ENCODE data around the gene WWTR1.

The WWTR1 gene

DNA sequence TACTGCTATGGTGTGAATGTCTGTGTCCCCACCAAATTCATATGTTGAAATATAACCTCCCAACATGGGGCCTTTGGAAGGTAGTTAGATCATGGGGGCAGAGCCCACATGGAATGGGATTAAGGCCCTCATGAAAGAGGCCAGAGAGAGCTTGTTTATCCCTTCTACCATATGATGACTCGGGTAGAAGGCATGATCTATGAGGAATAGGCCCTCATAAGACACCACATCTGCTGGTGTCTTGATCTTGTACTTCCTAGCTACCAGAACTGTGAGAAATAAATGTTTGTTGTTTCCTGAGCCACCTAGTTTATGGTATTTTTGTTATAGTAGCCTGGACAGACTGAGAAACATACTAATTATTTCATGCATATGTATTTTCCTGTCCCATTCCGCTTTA, 51.9 kb downstream of the WWTR1 start:
- H3K4me3 ChIP-seq (ENCODE audit: low read depth, low read length): no peak overlapping the region
- TF ChIP-seq, protein P1, sequence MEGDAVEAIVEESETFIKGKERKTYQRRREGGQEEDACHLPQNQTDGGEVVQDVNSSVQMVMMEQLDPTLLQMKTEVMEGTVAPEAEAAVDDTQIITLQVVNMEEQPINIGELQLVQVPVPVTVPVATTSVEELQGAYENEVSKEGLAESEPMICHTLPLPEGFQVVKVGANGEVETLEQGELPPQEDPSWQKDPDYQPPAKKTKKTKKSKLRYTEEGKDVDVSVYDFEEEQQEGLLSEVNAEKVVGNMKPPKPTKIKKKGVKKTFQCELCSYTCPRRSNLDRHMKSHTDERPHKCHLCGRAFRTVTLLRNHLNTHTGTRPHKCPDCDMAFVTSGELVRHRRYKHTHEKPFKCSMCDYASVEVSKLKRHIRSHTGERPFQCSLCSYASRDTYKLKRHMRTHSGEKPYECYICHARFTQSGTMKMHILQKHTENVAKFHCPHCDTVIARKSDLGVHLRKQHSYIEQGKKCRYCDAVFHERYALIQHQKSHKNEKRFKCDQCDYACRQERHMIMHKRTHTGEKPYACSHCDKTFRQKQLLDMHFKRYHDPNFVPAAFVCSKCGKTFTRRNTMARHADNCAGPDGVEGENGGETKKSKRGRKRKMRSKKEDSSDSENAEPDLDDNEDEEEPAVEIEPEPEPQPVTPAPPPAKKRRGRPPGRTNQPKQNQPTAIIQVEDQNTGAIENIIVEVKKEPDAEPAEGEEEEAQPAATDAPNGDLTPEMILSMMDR (IDR thresholded peaks at IDR 0.05; ENCODE audit: low read depth, low read length): no peak

DNA sequence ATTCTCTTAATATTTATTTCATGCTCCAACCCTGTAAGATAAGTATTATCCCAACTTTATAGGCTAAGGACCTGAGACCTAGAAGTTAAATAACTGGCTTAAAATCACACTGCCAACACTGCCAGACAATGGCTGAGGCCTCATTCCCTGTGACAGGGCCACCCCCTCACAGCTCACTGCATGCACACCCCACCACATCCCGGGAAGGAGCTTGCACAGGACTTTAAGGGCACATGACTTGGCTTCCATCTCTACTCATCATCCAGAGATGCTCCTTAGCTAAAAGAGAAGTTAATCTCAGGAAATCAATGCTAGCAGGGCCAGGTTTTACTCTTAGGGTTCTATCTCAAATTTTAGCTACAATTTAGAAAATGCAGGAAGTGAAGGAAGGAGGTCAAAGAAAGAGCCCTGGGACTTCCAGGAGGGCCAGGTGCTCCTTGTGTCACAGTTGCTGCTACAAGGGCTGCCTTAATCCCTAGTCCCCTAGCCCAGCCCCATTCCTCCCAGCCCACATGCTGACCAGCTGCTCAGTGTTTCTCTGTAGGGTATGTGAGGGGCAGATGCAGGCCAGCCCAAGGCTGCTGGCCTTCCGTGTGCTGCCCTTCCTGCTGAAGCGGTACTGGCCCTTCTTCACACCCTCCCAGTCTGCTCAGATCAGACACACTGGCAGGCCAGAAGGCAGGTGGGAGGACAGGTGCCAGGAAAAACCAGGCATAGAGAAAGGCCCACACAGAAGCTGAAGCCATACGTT, 53.5 kb downstream of the WWTR1 start:
- TF ChIP-seq, protein P1 (IDR thresholded peaks at IDR 0.05; ENCODE audit: low read depth, low read length): no peak
- H3K4me3 ChIP-seq (ENCODE audit: low read depth, low read length): no peak overlapping the region

DNA sequence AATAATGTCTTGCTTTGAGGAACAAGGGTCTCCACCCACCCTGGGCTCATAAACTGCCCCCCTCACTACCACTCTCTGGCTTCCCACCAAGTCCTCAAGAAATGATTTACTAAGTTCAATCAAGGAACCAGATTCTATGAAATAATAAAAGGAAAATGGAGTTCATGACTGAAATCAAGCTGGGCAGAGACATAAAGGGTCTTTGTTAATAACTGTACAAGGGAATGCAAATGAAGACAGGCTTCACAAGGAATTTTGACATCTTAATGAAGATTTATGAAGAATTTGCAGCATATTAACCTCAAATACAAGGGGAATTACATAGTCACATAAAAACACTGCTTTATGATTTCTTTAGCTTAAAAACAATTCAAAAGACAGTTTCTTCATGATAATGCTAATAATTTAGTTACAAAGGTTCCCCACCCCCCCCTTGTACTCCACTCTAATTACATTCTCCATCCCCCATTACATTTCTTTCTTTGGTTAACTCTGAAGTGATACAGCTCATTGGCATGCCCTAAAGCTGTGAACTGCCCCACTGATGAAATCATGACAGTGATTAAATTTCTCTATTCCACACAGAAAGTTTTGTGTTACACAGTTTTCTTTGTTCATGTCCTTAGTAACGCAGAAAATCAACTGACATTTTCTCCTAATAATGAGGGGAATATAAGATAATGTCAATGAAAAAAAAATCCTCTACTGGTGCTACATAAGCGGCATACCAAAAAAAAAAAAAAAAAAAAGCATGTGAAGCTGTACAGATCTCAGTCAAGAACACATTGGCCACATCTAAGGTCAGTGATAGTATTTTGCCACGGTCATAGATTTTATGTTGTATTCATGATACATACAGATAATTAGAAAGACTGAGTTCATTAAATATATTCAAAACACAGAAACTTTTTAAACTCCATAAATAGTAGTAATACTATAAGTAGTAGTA, 54.4 kb downstream of the WWTR1 start:
- H3K4me3 ChIP-seq (ENCODE audit: low read depth, low read length): no peak overlapping the region

DNA sequence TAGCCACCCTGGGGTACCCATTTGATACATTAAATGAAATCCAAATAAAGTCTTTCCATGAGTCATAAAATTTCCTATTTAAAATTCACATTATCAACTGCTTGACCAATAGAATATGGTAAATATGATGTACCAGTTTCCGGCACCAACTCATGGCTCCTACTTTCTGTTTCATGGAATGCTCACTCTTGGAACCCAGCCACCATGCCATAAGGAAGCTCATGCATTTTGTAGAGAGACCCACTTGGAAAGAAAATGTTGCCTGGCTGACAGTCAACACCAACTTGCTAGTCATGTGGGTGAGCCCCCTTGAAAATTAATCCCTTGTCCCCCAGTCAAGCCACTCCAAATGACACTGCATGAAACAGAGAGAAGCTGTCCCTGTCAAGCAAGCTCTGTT, 57.2 kb downstream of the WWTR1 start:
- no peak overlapping the region for H3K4me3 ChIP-seq (ENCODE audit: low read depth, low read length)
- TF ChIP-seq, protein P1 (IDR thresholded peaks at IDR 0.05; ENCODE audit: low read depth, low read length): no peak

More for the DNA sequence above, 54.4 kb downstream of the WWTR1 start:
- TF ChIP-seq, protein P1 (IDR thresholded peaks at IDR 0.05; ENCODE audit: low read depth, low read length): no peak

DNA sequence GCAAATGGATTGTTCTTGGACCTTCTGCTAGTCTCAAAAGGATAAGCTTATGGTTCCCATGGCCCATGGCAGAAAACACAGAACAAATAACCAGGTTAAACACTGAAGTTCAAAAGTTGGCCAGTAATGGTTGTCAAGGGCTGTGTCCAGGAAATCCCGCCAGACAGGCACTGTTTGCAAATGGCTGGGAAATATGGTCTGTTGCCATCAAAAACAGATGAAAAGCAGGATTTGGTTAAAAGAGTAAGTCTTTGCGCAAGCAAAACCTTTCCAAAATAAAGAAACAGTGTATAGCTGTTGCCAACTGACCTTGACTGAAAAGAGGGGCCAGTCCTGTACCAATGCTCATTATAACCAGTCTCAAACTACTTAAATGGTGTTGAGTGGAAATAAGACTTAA, 58.6 kb downstream of the WWTR1 start:
- H3K4me3 ChIP-seq (ENCODE audit: low read depth, low read length): no peak overlapping the region
- TF ChIP-seq, protein P1 (IDR thresholded peaks at IDR 0.05; ENCODE audit: low read depth, low read length): no peak

DNA sequence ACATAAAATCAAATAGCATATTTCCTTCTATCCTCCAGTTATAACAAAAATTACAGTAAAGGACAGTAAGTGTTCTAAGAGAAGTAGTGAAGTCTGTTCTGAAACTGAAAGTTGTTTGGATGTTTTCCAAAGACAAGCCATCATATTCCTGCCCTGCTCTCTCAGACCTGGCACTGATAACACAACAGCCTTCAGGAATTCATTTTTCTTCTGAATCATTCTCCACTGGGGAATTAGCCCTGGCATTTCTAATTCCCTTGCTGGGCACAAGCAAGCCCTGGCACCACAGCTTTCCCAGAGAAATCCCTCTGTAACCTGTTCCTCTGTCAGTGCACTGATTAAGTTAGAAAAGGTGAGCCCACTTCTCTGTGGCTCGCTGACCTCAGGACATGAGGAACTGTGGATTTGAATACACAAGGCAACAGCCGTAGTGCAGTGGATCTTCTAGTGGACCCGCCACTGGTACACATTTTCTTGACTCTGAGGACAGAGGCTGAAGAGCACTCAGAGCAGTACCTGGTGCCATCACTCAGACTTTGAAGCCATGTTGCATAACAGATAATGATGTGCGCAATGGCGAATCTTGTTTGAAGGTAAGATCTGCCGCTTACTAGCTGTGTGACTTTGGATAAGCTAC, 61.6 kb downstream of the WWTR1 start:
- TF ChIP-seq, protein P1 (IDR thresholded peaks at IDR 0.05; ENCODE audit: low read depth, low read length): no peak
- no peak overlapping the region for H3K4me3 ChIP-seq (ENCODE audit: low read depth, low read length)

All from WI38 (cell line).